T1000 (cell line): ENCODE data around the gene KRTAP10-5.
"Not testable (repeated sequence)": the region's sequence is repeated elsewhere in the genome, so short reads cannot be mapped to it uniquely, and the experiment has no call there.

Experiments
- DNase-seq: peaks from one replicate; lab custom pipeline; 2025; ENCODE audit warnings: mixed read lengths; lab: John Stamatoyannopoulos, UW

KRTAP10-5 gene

DNA sequence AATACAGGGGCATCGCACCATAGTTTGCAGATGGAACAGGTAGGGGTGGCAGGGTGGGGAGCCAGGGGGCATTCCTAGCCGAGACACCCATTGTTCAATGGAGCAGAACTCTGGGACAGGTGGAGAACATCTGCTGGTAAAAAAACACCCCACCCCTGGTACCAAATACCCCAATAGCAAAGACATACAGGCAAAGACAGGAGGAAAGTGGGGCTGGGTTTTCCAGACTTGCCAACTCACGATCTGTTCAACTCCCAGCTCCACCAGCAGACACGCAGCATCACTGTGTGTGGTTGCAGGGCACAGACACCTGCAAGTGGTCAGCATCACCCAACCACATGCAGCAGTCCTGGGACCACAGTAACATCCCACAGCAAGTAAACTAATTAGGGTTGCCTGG is 31.1 kb upstream of the KRTAP10-5 start:
- no peak for DNase-seq

GRCh38 chr21:44610157-44610843 is 29.9 kb upstream of the KRTAP10-5 start:
- not testable (repeated sequence) for DNase-seq

DNA sequence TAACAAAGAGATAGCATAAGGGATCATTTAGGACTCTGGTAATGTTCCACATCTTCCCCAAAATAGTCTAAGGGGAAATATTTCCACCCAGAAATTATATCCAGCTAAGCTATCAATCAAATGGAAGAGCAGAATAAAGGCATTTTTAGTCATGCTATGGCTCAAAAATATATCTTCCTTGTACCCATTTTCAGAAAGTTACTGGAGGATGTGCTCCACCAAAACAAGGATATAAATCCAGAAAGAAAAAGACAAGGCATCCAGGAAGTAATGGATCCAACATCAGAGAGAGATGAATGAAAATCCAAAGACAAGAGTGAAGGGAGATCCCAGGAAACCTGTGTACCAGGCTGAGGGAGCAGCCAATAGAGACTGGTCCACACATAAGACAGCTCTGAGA is 28.8 kb upstream of the KRTAP10-5 start:
- DNase-seq, result no peak

DNA sequence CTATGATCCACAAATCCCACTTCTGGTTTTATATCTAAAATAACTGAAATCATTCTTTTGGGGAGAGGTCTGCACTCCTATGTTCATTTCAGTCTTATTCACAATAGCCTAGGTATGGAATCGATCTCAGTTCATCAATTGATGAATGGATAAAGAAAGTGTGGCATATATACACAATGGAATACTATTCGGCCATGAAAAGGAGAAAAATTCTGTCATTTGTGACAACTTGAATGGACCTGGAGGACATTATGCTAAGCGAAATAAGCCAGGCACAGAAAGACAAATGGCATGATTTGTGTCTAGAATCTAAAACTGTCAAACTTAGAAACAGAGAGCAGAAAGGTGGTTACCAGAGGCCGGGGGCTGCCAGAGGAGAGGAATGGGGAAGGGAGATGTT is 26.1 kb upstream of the KRTAP10-5 start:
- DNase-seq, result no peak

- no peak for DNase-seq
These were observed 23.5 kb upstream of the KRTAP10-5 start for GRCh38 chr21:44603911-44604310.

- DNase-seq, result no peak
These were observed 22.9 kb upstream of the KRTAP10-5 start for GRCh38 chr21:44603109-44603875.

GRCh38 chr21:44602463-44602850 is 22.1 kb upstream of the KRTAP10-5 start:
- no peak for DNase-seq

GRCh38 chr21:44601596-44602462 is 21.4 kb upstream of the KRTAP10-5 start:
- DNase-seq, result no peak

- not testable (repeated sequence) for DNase-seq
These were observed 20.7 kb upstream of the KRTAP10-5 start for GRCh38 chr21:44601091-44601490.

DNA sequence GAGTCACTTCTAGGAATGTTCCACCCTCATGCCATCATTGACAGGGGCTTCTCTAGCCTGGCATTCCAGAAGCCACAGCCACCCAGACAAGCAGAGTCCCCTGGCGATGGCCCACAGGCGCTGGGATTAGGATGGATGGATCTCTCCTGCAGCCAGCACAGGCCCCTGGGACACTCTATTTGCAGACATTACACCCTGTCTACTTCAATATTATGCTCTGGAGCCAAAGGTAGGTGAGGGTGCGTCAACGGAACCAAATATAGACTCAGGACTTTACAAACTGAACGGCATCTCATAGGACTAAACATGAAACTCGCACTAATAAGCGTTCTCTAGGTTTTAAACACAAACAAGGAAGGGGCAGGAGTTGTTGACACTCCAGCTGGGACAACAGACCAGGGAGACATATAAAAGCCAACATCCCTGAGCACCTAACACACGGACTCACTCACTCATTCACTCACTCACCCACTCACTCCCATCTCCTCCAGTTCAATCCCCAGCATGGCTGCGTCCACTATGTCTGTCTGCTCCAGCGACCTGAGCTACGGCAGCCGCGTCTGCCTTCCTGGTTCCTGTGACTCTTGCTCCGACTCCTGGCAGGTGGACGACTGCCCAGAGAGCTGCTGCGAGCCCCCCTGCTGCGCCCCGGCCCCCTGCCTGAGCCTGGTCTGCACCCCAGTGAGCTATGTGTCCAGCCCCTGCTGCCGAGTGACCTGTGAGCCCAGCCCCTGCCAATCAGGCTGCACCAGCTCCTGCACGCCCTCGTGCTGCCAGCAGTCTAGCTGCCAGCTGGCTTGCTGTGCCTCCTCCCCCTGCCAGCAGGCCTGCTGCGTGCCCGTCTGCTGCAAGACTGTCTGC is 19.9 kb upstream of the KRTAP10-5 start, which contains the start of gene KRTAP10-7:
Gene KRTAP10-7, plus strand, starts transcription at position 480 of the 861 bp plus-strand sequence. Its CDS starts 25 bp downstream, at position 505.
- not testable (repeated sequence) for DNase-seq

DNA sequence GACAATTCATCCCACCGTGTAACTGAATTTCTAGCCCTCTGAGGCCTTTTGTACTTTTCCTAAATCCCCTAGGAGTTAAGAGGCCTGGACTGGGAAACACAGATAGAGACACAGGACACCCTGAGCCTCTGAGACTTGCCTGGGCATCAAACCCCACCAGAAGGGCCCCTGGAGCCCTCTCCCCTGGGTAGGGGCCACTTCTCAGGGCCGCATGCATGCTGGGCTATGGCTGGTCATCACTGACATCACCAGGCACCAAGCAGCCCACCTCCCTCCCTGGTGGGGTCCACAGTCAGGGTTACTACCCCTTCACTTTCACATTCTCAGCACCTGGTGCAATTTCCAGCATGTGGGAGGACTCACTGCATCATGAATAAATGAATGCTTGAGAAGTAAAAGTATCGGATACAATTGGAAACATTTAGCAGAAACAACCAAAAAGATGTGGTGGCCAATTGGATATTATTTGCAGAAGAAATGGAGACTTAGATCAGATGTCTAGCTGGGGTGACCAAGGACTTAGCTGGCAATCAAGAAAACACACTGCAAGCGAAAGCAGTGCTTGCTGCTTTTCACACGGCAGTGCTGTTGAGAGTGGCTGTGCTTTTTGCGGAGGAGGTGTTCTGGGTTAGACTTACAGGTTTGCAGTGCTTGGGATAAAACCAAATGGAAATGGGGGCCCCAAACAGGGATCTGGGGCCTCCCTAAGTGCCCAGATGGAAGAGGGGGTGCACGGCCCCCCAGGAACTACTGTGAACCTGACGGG is 19.0 kb upstream of the KRTAP10-5 start:
- DNase-seq, result no peak

DNA sequence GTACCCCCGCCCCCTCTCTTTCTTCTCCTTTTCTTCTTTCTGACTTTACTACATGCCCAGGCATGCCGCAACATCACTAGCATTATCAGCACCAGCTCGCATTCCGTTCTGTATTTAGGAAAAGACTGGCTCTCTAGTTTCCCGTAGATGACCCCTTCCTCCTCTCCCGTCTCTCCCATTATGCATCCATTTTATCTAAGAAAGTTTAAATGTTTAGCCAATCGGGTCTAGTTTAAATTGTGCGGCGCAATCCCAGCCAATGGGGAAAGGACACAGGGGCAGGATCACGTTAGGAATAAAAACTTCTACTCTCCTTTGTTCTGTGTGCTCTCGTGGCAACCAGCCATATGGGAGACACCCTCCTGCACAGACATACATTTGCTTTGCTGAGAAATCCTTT is 17.7 kb upstream of the KRTAP10-5 start:
- no peak for DNase-seq

DNA sequence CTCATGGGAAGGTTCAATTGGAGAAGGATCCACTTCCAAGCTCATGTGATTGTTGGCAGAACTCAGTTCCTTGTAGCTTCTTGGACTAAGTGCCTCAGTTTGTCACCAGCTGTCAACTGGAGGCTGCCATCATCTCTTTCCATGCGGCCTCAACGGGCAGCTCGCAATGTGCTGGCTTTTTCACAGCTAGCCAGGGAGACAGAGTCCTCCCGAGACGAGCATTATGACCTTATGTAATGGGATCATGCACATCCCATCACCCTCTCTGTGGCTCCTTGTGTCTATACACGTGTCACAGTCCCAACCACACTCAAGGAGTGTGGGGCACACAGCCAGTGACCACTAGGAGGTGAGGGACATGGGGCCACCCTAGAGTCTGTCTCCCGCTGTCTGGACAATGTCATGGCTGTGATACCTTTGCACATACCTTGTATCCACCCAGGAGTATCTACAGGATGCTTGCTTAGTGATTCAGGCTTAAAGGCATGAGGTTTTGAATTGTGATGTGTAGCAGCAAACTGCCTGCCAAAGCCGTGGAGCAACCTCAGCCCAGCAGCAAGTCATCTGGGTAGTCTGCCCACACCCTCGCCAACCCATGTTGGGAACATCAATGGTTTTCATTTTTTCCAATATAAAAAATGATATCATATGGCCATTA is 15.8 kb upstream of the KRTAP10-5 start:
- no peak for DNase-seq

- DNase-seq, result no peak
These were observed 15.1 kb upstream of the KRTAP10-5 start for GRCh38 chr21:44595524-44595923.

- DNase-seq, result no peak
These were observed 14.1 kb upstream of the KRTAP10-5 start for GRCh38 chr21:44594406-44594916.

DNA sequence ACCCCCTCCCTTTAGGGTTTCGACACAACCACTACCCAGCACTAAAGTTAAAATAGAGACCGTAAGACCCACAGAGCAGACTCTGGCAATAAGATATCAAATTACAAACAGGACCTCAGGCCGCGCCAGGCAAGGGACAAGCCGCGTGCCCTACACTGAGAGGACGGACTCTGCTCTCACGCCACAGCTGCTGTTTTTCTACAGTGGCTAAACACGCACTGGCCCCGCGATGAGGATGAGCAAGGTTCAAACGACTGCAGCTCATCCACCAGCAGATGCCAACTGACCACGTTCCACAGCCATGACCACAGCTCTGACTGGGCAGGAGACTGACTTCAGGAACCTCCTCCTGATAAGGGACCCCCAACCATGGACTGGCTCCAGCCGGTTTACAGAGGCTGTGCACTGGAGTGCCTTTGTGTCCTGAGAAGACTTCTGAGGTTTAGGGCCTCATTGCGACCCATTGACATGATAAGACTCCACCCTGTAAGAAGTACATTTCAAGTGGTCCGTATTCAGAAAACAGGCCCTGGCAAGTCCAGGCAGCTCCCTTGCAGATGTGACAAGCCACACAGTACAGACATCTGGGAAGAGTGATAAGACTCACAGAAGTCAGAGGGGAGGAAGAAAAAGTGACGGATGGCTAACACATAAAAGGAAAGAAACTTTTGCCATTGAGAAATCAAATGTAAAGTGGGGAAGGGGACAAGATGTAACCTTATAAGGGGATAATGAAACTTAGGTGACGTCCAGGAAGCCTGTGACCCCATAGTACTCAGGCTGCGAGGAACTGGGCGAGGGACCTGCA is 13.4 kb upstream of the KRTAP10-5 start:
- DNase-seq, result no peak

GRCh38 chr21:44592446-44593311 is 12.3 kb upstream of the KRTAP10-5 start, which contains the start of gene KRTAP10-6:
TSS of gene KRTAP10-6 (minus strand) at chr21:44592505. CDS start at chr21:44592484, 21 bp downstream.
- no peak for DNase-seq

- not testable (repeated sequence) for DNase-seq
These were observed 11.4 kb upstream of the KRTAP10-5 start for GRCh38 chr21:44591801-44592130.
